Breast epithelium (tissue), 3 donors: Measurements from ENCODE around the gene MATN4.

ENCODE experiments used
- CTCF ChIP-seq, 3 donors: fragments of 450-650 bp; IDR thresholded peaks; one replicate each; pipeline ENCODE4 v1.5.1; 2016 to 2017; ENCODE audit warnings: antibody characterized with exemption in 3 of 3, mild to moderate bottlenecking in 3 of 3, moderate library complexity in 3 of 3
- POLR2A ChIP-seq: fragments of 450-650 bp; IDR thresholded peaks from one replicate; pipeline ENCODE4 v1.6.1; 2016; ENCODE audit warnings: antibody characterized with exemption, mild to moderate bottlenecking, moderate library complexity
- POLR2AphosphoS5 ChIP-seq, 3 donors: sonication (generic); formaldehyde crosslinking; IDR thresholded peaks; one replicate each; pipeline ENCODE4 v1.6.1; 2017; ENCODE audit warnings: antibody characterized with exemption in 3 of 3

- TF ChIP-seq POLR2AphosphoS5 (IDR thresholded peaks at IDR 0.05) = no peak
- TF ChIP-seq CTCF (IDR thresholded peaks at IDR 0.05) = no peak
- no peak for TF ChIP-seq POLR2A
These were observed 10.8 kb upstream of the MATN4 start for GRCh38 chr20:45318948-45319347.
